ENCODE data around the gene CEP83. TPM values are rescaled to one million over a fixed set of nuclear protein-coding genes. Genes with fewer than 3 reads are reported as not detected.

CEP83 gene
- total RNA-seq, 1 experiment from 2014 or later: 26.2 TPM

DNA sequence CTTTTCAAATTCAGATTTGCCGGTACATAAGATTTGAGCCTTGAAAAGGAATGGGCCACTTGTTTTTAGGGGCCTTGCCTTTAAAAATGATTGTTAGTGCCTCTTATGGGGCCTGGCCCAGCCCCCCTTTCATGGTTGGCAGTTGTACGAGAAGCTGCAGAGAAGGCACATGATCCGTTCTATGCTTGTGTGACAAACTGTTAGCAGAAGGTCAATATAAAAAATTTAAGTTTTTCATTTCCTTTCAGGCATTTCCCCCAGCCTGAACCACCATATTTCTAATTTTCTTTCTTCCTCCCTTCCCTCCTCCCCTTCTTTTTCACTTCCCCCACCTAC is 192.2 kb downstream of the CEP83 start:
- no peak overlapping the region for H3K27ac Mint-ChIP-seq
- POLR2A ChIA-PET: no interaction called here
- H3K27me3 Mint-ChIP-seq (ENCODE audit: low read depth): peaks cover 8% of the 10 kb centered on the region
- DNase-seq (ENCODE audit: low spot score) (no peak), ATAC-seq (no peak)
- TF ChIP-seq, protein P1, sequence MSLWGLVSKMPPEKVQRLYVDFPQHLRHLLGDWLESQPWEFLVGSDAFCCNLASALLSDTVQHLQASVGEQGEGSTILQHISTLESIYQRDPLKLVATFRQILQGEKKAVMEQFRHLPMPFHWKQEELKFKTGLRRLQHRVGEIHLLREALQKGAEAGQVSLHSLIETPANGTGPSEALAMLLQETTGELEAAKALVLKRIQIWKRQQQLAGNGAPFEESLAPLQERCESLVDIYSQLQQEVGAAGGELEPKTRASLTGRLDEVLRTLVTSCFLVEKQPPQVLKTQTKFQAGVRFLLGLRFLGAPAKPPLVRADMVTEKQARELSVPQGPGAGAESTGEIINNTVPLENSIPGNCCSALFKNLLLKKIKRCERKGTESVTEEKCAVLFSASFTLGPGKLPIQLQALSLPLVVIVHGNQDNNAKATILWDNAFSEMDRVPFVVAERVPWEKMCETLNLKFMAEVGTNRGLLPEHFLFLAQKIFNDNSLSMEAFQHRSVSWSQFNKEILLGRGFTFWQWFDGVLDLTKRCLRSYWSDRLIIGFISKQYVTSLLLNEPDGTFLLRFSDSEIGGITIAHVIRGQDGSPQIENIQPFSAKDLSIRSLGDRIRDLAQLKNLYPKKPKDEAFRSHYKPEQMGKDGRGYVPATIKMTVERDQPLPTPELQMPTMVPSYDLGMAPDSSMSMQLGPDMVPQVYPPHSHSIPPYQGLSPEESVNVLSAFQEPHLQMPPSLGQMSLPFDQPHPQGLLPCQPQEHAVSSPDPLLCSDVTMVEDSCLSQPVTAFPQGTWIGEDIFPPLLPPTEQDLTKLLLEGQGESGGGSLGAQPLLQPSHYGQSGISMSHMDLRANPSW (CRISPR knock-in tag; conservative IDR thresholded peaks at IDR 0.05; ENCODE audit: low read depth): no peak
- no peak for TF ChIP-seq NR1H2 (CRISPR knock-in tag; IDR thresholded peaks at IDR 0.05)
- TF ChIP-seq, protein P2, sequence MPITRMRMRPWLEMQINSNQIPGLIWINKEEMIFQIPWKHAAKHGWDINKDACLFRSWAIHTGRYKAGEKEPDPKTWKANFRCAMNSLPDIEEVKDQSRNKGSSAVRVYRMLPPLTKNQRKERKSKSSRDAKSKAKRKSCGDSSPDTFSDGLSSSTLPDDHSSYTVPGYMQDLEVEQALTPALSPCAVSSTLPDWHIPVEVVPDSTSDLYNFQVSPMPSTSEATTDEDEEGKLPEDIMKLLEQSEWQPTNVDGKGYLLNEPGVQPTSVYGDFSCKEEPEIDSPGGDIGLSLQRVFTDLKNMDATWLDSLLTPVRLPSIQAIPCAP (CRISPR knock-in tag; IDR thresholded peaks at IDR 0.05): no peak
- TF ChIP-seq RORB (CRISPR knock-in tag; IDR thresholded peaks at IDR 0.05): no peak
- H3K4me1 Mint-ChIP-seq: peaks cover 67% of the 10 kb centered on the region
- H3K4me3 Mint-ChIP-seq: no peak overlapping the region
- H3K36me3 Mint-ChIP-seq: no peaks in the 10 kb centered on the region
- CTCF ChIA-PET: no interaction called here
- 0 out of 2 replicates have a peak, but pooled peaks cover 3% of the 10 kb centered on the region for H3K9me3 Mint-ChIP-seq

DNA sequence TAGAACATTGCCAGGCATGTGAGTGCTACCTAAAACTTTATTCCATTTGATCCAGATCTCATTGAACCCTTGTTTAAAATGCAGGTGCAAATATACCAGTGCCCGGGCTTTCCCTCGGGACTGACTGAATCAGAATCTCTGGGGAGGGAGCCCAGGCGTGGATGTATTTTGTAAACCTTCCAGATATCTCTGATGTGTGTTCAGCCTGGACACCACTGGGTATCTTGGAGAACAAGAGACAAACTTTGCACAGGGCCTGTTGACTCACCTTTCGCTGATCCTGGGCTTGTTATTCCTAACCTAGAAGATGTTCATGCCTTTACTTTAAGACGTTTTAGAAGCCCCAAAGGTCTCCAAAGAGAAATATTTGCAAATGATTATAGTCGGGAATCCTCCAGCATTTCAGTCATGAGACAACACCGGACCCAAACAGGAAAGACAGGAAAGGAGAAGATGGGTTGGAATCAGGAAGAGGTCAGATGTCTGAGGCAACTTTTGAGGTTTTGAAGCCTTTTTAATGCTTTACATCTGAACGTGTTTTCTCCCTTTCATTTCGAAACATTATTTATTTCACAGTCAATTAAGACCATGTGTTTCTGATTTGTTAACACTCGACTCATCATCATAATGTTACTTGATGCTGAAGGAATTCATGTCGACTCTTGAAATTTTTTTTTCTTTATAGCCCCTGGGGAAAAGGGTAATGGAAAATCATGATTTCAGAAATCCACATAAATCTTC is 192.7 kb downstream of the CEP83 start:
- POLR2A ChIA-PET: no interaction called here
- peaks cover 72% of the 10 kb centered on the region for H3K4me1 Mint-ChIP-seq

More for the DNA sequence above, 192.7 kb downstream of the CEP83 start:
- no peak overlapping the region for H3K4me3 Mint-ChIP-seq
- DNase-seq (ENCODE audit: low spot score) (no peak), ATAC-seq (no peak)
- H3K36me3 Mint-ChIP-seq: no peaks in the 10 kb centered on the region
- H3K27ac Mint-ChIP-seq: no peak overlapping the region
- no peaks in the 10 kb centered on the region for H3K9me3 Mint-ChIP-seq
- CTCF ChIA-PET: no interaction called here
- TF ChIP-seq, protein P3, sequence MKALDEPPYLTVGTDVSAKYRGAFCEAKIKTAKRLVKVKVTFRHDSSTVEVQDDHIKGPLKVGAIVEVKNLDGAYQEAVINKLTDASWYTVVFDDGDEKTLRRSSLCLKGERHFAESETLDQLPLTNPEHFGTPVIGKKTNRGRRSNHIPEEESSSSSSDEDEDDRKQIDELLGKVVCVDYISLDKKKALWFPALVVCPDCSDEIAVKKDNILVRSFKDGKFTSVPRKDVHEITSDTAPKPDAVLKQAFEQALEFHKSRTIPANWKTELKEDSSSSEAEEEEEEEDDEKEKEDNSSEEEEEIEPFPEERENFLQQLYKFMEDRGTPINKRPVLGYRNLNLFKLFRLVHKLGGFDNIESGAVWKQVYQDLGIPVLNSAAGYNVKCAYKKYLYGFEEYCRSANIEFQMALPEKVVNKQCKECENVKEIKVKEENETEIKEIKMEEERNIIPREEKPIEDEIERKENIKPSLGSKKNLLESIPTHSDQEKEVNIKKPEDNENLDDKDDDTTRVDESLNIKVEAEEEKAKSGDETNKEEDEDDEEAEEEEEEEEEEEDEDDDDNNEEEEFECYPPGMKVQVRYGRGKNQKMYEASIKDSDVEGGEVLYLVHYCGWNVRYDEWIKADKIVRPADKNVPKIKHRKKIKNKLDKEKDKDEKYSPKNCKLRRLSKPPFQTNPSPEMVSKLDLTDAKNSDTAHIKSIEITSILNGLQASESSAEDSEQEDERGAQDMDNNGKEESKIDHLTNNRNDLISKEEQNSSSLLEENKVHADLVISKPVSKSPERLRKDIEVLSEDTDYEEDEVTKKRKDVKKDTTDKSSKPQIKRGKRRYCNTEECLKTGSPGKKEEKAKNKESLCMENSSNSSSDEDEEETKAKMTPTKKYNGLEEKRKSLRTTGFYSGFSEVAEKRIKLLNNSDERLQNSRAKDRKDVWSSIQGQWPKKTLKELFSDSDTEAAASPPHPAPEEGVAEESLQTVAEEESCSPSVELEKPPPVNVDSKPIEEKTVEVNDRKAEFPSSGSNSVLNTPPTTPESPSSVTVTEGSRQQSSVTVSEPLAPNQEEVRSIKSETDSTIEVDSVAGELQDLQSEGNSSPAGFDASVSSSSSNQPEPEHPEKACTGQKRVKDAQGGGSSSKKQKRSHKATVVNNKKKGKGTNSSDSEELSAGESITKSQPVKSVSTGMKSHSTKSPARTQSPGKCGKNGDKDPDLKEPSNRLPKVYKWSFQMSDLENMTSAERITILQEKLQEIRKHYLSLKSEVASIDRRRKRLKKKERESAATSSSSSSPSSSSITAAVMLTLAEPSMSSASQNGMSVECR (CRISPR knock-in tag; IDR thresholded peaks at IDR 0.05; ENCODE audit: borderline replicate concordance): no peak
- TF ChIP-seq NFYB (CRISPR knock-in tag; conservative IDR thresholded peaks at IDR 0.05; ENCODE audit: low read depth): no peak
- no peak for TF ChIP-seq EMX1 (CRISPR knock-in tag; IDR thresholded peaks at IDR 0.05)
- TF ChIP-seq, protein P4, sequence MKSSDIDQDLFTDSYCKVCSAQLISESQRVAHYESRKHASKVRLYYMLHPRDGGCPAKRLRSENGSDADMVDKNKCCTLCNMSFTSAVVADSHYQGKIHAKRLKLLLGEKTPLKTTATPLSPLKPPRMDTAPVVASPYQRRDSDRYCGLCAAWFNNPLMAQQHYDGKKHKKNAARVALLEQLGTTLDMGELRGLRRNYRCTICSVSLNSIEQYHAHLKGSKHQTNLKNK (CRISPR knock-in tag; IDR thresholded peaks at IDR 0.05): no peak
- TF ChIP-seq GTF2I (CRISPR knock-in tag; conservative IDR thresholded peaks at IDR 0.05): no peak
- no peak for TF ChIP-seq TCF7 (CRISPR knock-in tag; IDR thresholded peaks at IDR 0.05; ENCODE audit: low read depth)
- TF ChIP-seq, protein P5, sequence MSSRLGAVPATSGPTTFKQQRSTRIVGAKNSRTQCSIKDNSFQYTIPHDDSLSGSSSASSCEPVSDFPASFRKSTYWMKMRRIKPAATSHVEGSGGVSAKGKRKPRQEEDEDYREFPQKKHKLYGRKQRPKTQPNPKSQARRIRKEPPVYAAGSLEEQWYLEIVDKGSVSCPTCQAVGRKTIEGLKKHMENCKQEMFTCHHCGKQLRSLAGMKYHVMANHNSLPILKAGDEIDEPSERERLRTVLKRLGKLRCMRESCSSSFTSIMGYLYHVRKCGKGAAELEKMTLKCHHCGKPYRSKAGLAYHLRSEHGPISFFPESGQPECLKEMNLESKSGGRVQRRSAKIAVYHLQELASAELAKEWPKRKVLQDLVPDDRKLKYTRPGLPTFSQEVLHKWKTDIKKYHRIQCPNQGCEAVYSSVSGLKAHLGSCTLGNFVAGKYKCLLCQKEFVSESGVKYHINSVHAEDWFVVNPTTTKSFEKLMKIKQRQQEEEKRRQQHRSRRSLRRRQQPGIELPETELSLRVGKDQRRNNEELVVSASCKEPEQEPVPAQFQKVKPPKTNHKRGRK (CRISPR knock-in tag; IDR thresholded peaks at IDR 0.05; ENCODE audit: borderline replicate concordance): no peak
- peaks cover 11% of the 10 kb centered on the region for H3K27me3 Mint-ChIP-seq (ENCODE audit: low read depth)
